ENCODE data around the gene TP53TG5.

The TP53TG5 gene

GRCh38 chr20:45394221-45395113 is 16.3 kb upstream of the TP53TG5 start:
- DNase-seq (ENCODE audit: extremely low read depth, low read depth): no peak
- TF ChIP-seq CTCF (IDR thresholded peaks at IDR 0.05; ENCODE audit: low read depth, low read length, missing control alignments): no peak

GRCh38 chr20:45392733-45393132 is 14.6 kb upstream of the TP53TG5 start:
- no peak overlapping the region for H3K4me3 ChIP-seq (replicated peaks; ENCODE audit: low read depth, low read length)
- no peak for TF ChIP-seq CTCF (IDR thresholded peaks at IDR 0.05; ENCODE audit: low read depth, low read length, missing control alignments)
- DNase-seq (ENCODE audit: extremely low read depth, low read depth): no peak

More at GRCh38 chr20:45394221-45395113, 16.3 kb upstream of the TP53TG5 start:
- H3K4me3 ChIP-seq (replicated peaks; ENCODE audit: low read depth, low read length): no peak overlapping the region

- no peak for TF ChIP-seq CTCF (IDR thresholded peaks at IDR 0.05; ENCODE audit: low read depth, low read length, missing control alignments)
- no peak for DNase-seq (ENCODE audit: extremely low read depth, low read depth)
Observed at GRCh38 chr20:45391559-45391958, 13.4 kb upstream of the TP53TG5 start.

GRCh38 chr20:45390931-45391330 is 12.8 kb upstream of the TP53TG5 start:
- TF ChIP-seq CTCF (IDR thresholded peaks at IDR 0.05; ENCODE audit: low read depth, low read length, missing control alignments): no peak
- DNase-seq (ENCODE audit: extremely low read depth, low read depth): no peak
- H3K4me3 ChIP-seq (replicated peaks; ENCODE audit: low read depth, low read length): no peak overlapping the region

More at GRCh38 chr20:45391559-45391958, 13.4 kb upstream of the TP53TG5 start:
- H3K4me3 ChIP-seq (replicated peaks; ENCODE audit: low read depth, low read length): no peak overlapping the region

- DNase-seq (ENCODE audit: extremely low read depth, low read depth): no peak
- no peak for TF ChIP-seq CTCF (IDR thresholded peaks at IDR 0.05; ENCODE audit: low read depth, low read length, missing control alignments)
Observed at GRCh38 chr20:45387274-45387673, 9.1 kb upstream of the TP53TG5 start.

GRCh38 chr20:45377269-45377668 is 856 bp downstream of the TP53TG5 start:
- no peak for DNase-seq (ENCODE audit: extremely low read depth, low read depth)
- H3K4me3 ChIP-seq (replicated peaks; ENCODE audit: low read depth, low read length): no peak overlapping the region
- TF ChIP-seq CTCF (IDR thresholded peaks at IDR 0.05; ENCODE audit: low read depth, low read length, missing control alignments): no peak

More at GRCh38 chr20:45387274-45387673, 9.1 kb upstream of the TP53TG5 start:
- H3K4me3 ChIP-seq (replicated peaks; ENCODE audit: low read depth, low read length): no peak overlapping the region
